ENCODE results near the gene SPRYD7.

GRCh38 chr13:49967456-49967855 is 31.3 kb upstream of the SPRYD7 start:
- no peak for TF ChIP-seq EZH2 (IDR thresholded peaks at IDR 0.05; ENCODE audit: low read length, missing control alignments)
- TF ChIP-seq, protein P1, sequence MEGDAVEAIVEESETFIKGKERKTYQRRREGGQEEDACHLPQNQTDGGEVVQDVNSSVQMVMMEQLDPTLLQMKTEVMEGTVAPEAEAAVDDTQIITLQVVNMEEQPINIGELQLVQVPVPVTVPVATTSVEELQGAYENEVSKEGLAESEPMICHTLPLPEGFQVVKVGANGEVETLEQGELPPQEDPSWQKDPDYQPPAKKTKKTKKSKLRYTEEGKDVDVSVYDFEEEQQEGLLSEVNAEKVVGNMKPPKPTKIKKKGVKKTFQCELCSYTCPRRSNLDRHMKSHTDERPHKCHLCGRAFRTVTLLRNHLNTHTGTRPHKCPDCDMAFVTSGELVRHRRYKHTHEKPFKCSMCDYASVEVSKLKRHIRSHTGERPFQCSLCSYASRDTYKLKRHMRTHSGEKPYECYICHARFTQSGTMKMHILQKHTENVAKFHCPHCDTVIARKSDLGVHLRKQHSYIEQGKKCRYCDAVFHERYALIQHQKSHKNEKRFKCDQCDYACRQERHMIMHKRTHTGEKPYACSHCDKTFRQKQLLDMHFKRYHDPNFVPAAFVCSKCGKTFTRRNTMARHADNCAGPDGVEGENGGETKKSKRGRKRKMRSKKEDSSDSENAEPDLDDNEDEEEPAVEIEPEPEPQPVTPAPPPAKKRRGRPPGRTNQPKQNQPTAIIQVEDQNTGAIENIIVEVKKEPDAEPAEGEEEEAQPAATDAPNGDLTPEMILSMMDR (conservative IDR thresholded peaks at IDR 0.05 in 1 of 2, IDR thresholded peaks at IDR 0.05 in 1 of 2; ENCODE audit: low read depth in 1 of 2, low read length in 2 of 2), result no peak

All from fibroblast of lung (primary cell).